Endothelial cell (in vitro differentiated cells): Measurements from ENCODE around the gene UBXN10. TPM values are rescaled to one million over a fixed set of nuclear protein-coding genes. Genes with fewer than 3 reads are reported as not detected.

ENCODE experiments used
- DNase-seq: peaks from one replicate; pipeline ENCODE4 v3.0.0; 2021; ENCODE audit warnings: low spot score
- H3K27ac Mint-ChIP-seq: one replicate; pipeline ENCODE4 v1.8.0; 2021; ENCODE audit warnings: mixed read lengths, inconsistent platforms; ENCODE audit not compliant: unreplicated experiment
- H3K27me3 Mint-ChIP-seq: one replicate; pipeline ENCODE4 v1.8.0; 2021; ENCODE audit warnings: mild to moderate bottlenecking, moderate library complexity, mixed read lengths, inconsistent platforms; ENCODE audit not compliant: unreplicated experiment
- H3K36me3 Mint-ChIP-seq: one replicate; pipeline ENCODE4 v1.8.0; 2021; ENCODE audit warnings: mild to moderate bottlenecking, low read depth, mixed read lengths, inconsistent platforms; ENCODE audit not compliant: unreplicated experiment
- H3K4me1 Mint-ChIP-seq: one replicate; pipeline ENCODE4 v1.8.0; 2021; ENCODE audit warnings: mild to moderate bottlenecking, mixed read lengths, inconsistent platforms; ENCODE audit not compliant: unreplicated experiment
- H3K4me3 Mint-ChIP-seq: one replicate; pipeline ENCODE4 v1.8.0; 2021; ENCODE audit warnings: mild to moderate bottlenecking, mixed read lengths, inconsistent platforms; ENCODE audit not compliant: unreplicated experiment
- H3K9me3 Mint-ChIP-seq: one replicate; pipeline ENCODE4 v1.8.0; 2021; ENCODE audit warnings: mixed read lengths, inconsistent platforms; ENCODE audit not compliant: unreplicated experiment
- total RNA-seq: library from RNA; stranded (reverse); fragmentation: NEBNext Ultra II Directional; extraction: Animal tissue kit (Norgen Biotek cat#: 25700); gene quantifications from one replicate; pipeline ENCODE4 v1.2.1, GENCODE V29; 2021; ENCODE audit not compliant: unreplicated experiment
- TF ChIP-seq, protein P1 (sequence below): fragments of 200-600 bp; sonication (generic); IDR thresholded peaks from one replicate; pipeline ENCODE4 v1.5.0; 2021; ENCODE audit warnings: antibody characterized with exemption; ENCODE audit not compliant: unreplicated experiment

The UBXN10 gene
- total RNA-seq, 1 donor from 2014 or later, result 0.13 TPM

DNA sequence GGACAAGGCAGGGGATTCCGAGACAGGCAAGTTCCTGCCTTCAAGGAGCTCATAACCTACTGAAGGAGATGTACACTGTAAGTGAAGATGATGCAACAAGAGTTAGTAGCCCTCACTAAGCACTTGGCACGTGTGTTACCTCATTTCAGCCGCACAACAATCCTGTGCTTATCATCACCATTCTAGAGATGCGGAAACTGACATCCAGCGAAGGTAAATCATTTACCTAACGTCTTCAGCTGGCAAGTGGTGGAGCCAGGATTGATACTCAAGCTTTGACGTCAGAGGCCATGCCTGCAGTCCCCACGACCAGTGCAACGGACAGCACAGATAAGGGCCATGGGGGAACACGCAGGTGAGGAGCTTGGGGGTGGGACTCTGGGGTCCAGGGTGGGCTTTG, 2.9 kb upstream of the UBXN10 start:
- no peak overlapping the region for H3K4me3 Mint-ChIP-seq
- no peaks in the 10 kb centered on the region for H3K9me3 Mint-ChIP-seq
- peaks cover 18% of the 10 kb centered on the region for H3K4me1 Mint-ChIP-seq
- no peaks in the 10 kb centered on the region for H3K36me3 Mint-ChIP-seq
- peaks cover 14% of the 10 kb centered on the region for H3K27me3 Mint-ChIP-seq
- H3K27ac Mint-ChIP-seq, result no peak overlapping the region
- no peak for DNase-seq
- TF ChIP-seq, protein P1, sequence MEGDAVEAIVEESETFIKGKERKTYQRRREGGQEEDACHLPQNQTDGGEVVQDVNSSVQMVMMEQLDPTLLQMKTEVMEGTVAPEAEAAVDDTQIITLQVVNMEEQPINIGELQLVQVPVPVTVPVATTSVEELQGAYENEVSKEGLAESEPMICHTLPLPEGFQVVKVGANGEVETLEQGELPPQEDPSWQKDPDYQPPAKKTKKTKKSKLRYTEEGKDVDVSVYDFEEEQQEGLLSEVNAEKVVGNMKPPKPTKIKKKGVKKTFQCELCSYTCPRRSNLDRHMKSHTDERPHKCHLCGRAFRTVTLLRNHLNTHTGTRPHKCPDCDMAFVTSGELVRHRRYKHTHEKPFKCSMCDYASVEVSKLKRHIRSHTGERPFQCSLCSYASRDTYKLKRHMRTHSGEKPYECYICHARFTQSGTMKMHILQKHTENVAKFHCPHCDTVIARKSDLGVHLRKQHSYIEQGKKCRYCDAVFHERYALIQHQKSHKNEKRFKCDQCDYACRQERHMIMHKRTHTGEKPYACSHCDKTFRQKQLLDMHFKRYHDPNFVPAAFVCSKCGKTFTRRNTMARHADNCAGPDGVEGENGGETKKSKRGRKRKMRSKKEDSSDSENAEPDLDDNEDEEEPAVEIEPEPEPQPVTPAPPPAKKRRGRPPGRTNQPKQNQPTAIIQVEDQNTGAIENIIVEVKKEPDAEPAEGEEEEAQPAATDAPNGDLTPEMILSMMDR, result no peak

DNA sequence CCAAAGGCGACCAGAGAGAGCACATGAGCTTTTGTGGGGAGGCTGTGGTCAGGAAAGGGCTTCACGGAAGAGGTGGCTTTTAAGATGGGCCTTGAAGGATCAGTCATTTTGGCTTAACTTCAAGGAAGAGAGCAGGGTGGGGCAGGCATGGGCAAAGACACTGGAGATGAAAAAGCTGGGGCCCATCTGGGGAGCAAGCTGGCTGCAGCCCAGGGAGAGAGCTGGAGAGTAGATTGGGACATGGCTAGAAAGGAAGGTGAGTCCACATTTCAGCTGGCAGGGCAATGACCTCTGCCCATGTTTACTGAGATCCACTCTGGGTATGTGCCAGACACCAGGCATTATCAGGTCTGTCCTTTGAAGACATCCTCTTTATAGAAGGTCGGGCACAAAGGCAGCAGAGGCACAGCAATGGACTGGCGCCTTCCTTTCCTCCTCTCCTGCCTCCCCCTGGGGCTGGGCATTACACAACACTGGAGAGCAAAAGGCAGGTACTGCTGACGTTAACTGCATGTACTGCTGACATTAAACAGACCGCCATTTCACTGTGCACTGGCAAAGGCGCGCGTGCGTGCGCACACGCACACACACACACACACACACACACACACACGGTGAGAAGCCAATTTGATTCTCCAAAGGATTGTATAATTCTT, 2.2 kb upstream of the UBXN10 start:
- H3K36me3 Mint-ChIP-seq, result no peaks in the 10 kb centered on the region
- H3K27me3 Mint-ChIP-seq, result peaks cover 14% of the 10 kb centered on the region

DNA sequence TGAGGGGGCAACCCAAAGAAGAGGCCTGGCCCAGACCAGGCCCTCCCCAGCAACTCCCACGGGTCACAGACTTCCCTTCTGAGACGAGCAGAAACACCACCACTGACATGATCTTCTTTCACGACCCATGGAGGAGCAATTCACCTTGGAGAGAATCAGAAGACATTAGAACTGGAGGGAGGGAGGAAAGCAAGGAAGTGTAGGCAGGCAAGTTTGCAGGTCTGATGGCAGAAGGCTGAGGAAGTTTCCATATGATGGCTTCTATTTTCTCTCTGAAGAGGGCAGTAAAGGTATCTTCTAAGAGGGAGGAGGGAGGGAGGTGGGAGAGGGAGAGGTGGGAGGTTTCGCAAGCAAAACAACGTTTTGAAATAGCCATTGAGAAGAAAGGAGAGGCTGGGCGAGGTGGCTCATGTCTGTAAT, 1.4 kb upstream of the UBXN10 start:
- Mint-ChIP-seq H3K4me3 (no peak overlapping the region), H3K4me1 (peaks cover 22% of the 10 kb centered on the region)
- TF ChIP-seq, protein P1, result no peak

More for the DNA sequence above, 2.2 kb upstream of the UBXN10 start:
- TF ChIP-seq, protein P1, result no peak
- Mint-ChIP-seq H3K27ac (peak overlapping the region; percentile 34), H3K4me1 (peaks cover 22% of the 10 kb centered on the region), H3K9me3 (no peaks in the 10 kb centered on the region), H3K4me3 (no peak overlapping the region)
- DNase-seq, result no peak

DNA sequence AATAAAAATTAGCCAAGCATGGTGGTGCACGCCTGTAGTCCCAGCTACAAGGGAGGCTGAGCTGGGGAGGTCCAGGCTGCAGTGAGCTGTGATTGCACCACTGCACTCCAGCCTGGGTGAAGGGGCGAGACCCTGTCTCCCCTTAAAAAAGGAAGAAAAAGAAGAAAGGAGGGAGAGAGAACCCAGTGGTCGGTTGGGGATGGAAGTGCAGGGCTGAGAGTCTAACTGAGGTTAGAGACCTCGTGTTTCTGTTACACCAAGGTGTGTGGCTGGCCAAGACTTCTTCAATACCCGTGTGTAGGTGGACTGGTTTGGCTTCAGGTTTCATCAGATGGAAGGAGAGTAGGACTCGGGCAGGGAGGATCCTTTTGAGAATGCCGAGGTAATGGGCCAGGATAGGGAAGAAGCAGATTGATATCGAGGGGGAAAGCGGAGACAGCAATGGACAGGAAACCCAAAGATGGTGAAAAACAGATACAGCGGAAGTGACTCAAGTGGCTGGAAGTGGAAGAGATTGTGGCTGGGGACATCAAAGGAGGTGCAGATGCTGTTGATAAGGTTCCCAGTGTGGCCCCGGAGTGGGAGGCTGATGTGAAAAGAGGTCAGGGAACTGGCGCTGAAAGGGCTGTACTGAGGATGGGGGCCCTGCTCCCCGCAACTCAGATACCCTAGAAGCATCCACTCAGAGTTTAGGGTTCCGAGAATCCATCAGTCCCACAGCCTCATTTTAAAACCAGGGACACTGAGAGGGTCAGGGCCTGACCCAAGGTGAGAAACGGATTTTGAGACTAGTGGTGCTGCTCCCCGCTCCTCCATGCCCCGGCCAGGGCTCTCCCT, 681 bp upstream of the UBXN10 start:
- peak overlapping the region; percentile 14 for H3K4me3 Mint-ChIP-seq
- peak overlapping the region; percentile 71 for H3K27ac Mint-ChIP-seq
- peaks cover 12% of the 10 kb centered on the region for H3K27me3 Mint-ChIP-seq

More for the DNA sequence above, 1.4 kb upstream of the UBXN10 start:
- DNase-seq, result no peak
- peaks cover 14% of the 10 kb centered on the region for H3K27me3 Mint-ChIP-seq
- H3K9me3 Mint-ChIP-seq, result no peaks in the 10 kb centered on the region
- no peak overlapping the region for H3K27ac Mint-ChIP-seq
- no peaks in the 10 kb centered on the region for H3K36me3 Mint-ChIP-seq

More for the DNA sequence above, 681 bp upstream of the UBXN10 start:
- H3K9me3 Mint-ChIP-seq, result no peaks in the 10 kb centered on the region
- H3K36me3 Mint-ChIP-seq, result no peaks in the 10 kb centered on the region
- peaks cover 22% of the 10 kb centered on the region for H3K4me1 Mint-ChIP-seq
- TF ChIP-seq, protein P1, result no peak
- DNase-seq, result no peak
